C1 segment of cervical spinal cord (tissue), 14 donors: Measurements from ENCODE around the gene SYNGR4.
A peak's percentile ranks its signal among the peaks of the same experiment; 100 is the strongest.

ENCODE experiments used
- DNase-seq, 14 donors: peaks; one replicate each; lab custom pipeline; 2025; lab: John Stamatoyannopoulos, UW

The SYNGR4 gene

GRCh38 chr19:48341515-48342413, 22.4 kb upstream of the SYNGR4 start:
- no peak for DNase-seq

- no peak for DNase-seq
These were observed 21.8 kb upstream of the SYNGR4 start for GRCh38 chr19:48342414-48342738.

- no peak for DNase-seq
These were observed 21.2 kb upstream of the SYNGR4 start for GRCh38 chr19:48342841-48343540.

GRCh38 chr19:48344892-48345291, 19.3 kb upstream of the SYNGR4 start:
- DNase-seq, result no peak

GRCh38 chr19:48346191-48346590, 18.0 kb upstream of the SYNGR4 start:
- DNase-seq, result no peak

- DNase-seq, result no peak
These were observed 16.1 kb upstream of the SYNGR4 start for GRCh38 chr19:48348045-48348444.

- no peak for DNase-seq
These were observed 15.4 kb upstream of the SYNGR4 start for GRCh38 chr19:48348737-48349136.

GRCh38 chr19:48350856-48351255, 13.3 kb upstream of the SYNGR4 start:
- DNase-seq, result no peak

- peak in 7 of 14 donors; percentile 10 to 64 (median 23) for DNase-seq
These were observed 12.8 kb upstream of the SYNGR4 start for GRCh38 chr19:48351341-48351752.

GRCh38 chr19:48353677-48354076, 10.5 kb upstream of the SYNGR4 start:
- no peak for DNase-seq

- no peak for DNase-seq
These were observed 9.7 kb upstream of the SYNGR4 start for GRCh38 chr19:48354332-48354992.

- DNase-seq, result no peak
These were observed 8.7 kb upstream of the SYNGR4 start for GRCh38 chr19:48355365-48355954.

GRCh38 chr19:48359123-48359522, 5.0 kb upstream of the SYNGR4 start:
- no peak for DNase-seq

- no peak for DNase-seq
These were observed 2.3 kb upstream of the SYNGR4 start for GRCh38 chr19:48361912-48362311.

- DNase-seq, result peak; percentile 25 to 99 (median 86)
These were observed 1.3 kb upstream of the SYNGR4 start for GRCh38 chr19:48362716-48363499.

GRCh38 chr19:48363500-48363809, 712 bp upstream of the SYNGR4 start:
- DNase-seq, result peak in 4 of 14 donors; percentile 74 to 90 (median 84)

GRCh38 chr19:48364598-48365348, 606 bp downstream of the SYNGR4 start:
- DNase-seq, result no peak

GRCh38 chr19:48365602-48366001, 1.4 kb downstream of the SYNGR4 start:
- DNase-seq, result no peak

GRCh38 chr19:48367855-48368254, 3.7 kb downstream of the SYNGR4 start:
- no peak for DNase-seq

- no peak for DNase-seq
These were observed 4.8 kb downstream of the SYNGR4 start for GRCh38 chr19:48368936-48369335.

GRCh38 chr19:48370955-48371354, 6.8 kb downstream of the SYNGR4 start:
- DNase-seq, result no peak
